GM19463 (cell line): ENCODE results near the gene CCDC183.
"Not testable (repeated sequence)": the region's sequence is repeated elsewhere in the genome, so short reads cannot be mapped to it uniquely, and the experiment has no call there.

Experiments
- ATAC-seq: cut with Tn5 transposase; IDR thresholded peaks from one replicate; pipeline ENCODE4 v1.9.1; 2021; ENCODE audit warnings: mild to moderate bottlenecking, moderate library complexity; ENCODE audit not compliant: unreplicated experiment

The CCDC183 gene

GRCh38 chr9:136760424-136760823 lies 35.7 kb upstream of the CCDC183 start:
- no peak for ATAC-seq

DNA sequence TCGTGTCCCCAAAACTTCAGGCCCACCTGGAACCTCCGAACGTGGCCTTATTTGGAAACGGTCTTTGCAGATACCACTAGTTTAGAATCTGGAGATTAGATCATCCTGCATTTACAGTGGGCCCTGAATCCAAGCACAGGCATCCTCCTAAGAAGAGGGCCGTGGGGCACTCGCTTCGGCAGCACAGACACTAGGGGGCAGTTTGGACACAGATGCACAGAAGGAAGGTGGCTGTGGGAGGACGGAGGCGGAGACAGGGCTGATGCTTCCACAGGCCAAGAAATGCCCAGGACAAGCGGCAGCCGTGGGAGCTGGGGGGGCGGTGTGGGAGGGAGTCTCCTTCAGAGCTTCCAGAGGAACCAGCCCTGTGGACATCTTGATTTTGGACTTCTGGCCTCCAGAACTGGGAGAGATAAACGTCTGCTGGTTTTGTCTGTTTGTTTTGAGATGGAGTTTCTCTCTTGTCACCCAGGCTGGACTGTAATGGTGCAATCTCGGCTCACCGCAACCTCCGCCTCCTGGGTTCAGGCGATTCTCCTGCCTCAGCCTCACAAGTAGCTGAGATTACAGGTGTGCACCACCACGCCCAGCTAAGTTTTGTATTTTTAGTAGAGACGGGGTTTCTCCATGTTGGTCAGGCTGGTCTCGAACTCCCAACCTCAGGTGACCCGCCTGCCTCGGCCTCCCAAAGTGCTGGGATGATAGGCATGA lies 35.1 kb upstream of the CCDC183 start:
- ATAC-seq, result not testable (repeated sequence)

DNA sequence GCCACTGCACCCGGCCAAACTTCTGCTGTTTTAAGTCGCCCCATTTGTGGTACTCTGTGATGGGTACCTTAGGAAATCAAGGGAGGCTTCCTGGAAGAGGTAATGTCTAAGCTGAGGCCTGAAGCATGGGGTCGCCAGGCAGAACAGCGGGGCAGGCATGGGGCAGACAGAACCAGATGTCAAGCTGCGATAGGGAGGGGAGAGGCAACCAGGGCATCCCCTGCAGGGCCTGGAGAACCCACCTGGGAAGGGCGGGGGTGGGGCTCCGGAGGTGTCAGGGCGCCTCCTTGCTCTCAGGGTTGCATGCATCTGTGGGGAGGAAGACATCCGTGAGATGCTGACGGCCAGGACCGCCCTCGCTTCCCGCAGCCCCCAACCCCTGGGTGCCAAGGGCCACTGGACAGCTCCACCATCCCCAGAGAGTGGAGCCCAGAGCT lies 34.6 kb upstream of the CCDC183 start:
- no peak for ATAC-seq

GRCh38 chr9:136762221-136762691 lies 33.9 kb upstream of the CCDC183 start:
- ATAC-seq, result no peak

GRCh38 chr9:136762915-136763648 lies 33.1 kb upstream of the CCDC183 start:
- ATAC-seq, result no peak

DNA sequence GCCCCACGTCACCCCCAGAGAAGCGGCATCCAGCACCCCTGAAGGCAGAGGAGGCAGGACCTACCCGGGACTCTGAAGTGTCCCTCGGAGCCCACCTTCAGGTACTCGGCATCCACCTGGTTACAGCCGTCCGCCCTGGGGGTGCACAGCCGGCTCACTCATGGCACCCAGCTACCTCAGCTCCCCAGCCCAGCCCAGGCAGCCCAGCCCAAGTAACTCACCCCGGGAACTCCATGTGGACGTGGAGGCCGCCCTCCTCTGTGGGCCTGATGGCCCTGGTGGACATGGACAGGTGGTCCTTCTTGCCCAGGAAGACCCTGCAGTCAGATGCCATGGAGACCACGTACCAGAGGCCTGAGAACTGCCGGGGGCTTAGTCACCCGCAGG lies 32.5 kb upstream of the CCDC183 start:
- no peak for ATAC-seq

- ATAC-seq, result no peak
Observed at GRCh38 chr9:136764301-136764891, 31.7 kb upstream of the CCDC183 start, which contains the start of gene LCN15. Gene LCN15, minus strand, starts transcription at chr9:136764518. Its CDS starts 30 bp downstream, at chr9:136764488.

DNA sequence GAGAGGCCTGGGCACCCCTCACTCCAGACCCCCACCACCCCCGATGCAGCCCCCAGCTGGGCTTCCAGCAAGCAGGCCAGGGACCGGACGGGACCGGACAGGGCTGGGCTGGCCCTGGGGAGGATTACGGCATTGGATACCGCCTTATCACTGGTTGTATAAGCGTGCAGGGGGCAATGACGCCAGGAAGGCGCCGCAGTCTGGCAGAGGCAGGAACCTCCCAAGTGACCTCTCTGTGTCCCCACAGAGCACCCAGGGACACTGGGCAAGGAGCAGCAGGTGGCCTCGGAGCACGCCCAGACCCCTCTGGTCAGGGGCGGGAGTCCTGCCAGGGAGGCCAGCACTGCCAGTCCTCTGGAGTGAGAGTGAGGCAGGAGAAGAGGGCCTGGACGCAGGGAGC lies 31.1 kb upstream of the CCDC183 start:
- no peak for ATAC-seq

- peak; percentile 53 for ATAC-seq
Observed at GRCh38 chr9:136765745-136766409, 30.3 kb upstream of the CCDC183 start.

GRCh38 chr9:136766410-136767120 lies 29.6 kb upstream of the CCDC183 start:
- ATAC-seq, result not testable (repeated sequence)

DNA sequence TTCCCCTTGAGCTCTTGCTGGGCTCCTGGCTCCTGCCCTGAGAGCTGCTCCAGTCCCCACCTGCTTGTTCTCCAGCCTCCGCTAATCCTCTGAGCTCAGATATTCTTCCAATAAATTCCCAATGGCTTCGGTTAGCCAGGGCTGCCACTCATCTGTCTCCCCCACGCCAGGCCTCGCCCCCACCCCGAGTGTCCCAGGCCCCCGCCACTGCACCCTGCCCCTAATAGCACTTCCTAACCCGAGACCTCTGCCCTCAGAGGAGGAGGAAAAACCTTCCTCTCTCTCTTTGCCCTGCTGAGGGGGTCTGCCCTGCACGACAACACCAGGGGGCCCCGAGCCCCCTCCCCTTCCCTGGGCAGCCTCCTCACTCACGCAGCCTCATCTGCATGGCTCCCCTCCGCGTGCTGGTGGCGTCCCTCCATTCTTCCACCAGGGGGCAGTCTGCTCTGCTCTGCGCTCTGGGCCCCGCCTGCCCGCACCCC lies 26.4 kb upstream of the CCDC183 start:
- no peak for ATAC-seq

- no peak for ATAC-seq
Observed at GRCh38 chr9:136771907-136772415, 24.2 kb upstream of the CCDC183 start.

DNA sequence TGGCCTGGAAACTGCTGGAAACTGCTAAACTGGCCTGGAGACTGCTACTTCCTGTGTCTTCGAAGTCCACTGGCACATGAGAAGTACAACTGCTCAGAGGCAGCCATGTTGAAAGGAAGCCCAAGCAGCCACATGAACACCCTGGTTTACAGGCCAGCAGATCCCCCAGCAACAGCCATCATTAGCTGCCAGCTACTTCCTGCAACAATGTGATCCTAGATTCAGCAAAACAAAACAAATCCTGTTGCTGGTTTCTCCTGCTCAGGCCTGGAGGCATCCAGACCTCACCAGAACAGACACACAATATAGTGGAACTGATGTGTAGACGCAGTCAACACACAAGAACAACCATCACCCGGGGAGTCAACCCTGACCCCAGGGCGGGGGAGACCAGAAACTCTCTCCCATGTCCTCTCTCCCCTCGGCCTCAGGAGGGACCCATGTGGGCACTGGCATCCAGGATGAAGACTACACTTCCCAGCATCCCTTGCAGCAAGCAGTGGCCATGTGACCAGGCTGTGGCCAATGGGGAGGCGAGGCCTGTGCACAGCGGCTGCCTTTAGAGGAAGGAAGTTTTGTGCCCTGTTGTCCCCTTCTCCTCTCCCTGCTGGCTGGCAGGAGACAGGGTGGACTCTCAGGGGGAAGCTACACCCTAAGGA lies 22.6 kb upstream of the CCDC183 start:
- no peak for ATAC-seq

- ATAC-seq, result no peak
Observed at GRCh38 chr9:136774416-136775045, 21.6 kb upstream of the CCDC183 start.

GRCh38 chr9:136775191-136775590 lies 20.9 kb upstream of the CCDC183 start:
- ATAC-seq, result no peak

- no peak for ATAC-seq
Observed at GRCh38 chr9:136776947-136777346, 19.2 kb upstream of the CCDC183 start.

DNA sequence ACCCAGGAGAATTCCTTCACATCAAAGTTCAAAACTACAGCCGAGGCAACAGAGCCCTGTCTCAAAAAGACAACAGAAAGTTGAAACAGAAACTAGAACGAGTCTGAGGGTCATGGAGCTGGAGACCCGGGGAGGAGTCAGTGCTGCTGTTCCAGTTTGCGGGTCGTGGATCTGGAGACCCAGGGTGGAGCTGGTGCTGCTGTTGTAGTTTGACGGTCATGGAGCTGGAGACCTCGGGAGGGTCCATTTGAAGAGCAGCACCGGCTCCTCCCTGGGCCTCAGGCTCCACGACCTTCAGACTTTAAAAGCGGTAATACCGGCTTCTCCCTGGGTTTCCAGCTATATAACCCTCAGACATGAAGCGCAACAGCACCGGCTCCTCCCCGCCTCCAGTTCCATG lies 18.8 kb upstream of the CCDC183 start:
- no peak for ATAC-seq

DNA sequence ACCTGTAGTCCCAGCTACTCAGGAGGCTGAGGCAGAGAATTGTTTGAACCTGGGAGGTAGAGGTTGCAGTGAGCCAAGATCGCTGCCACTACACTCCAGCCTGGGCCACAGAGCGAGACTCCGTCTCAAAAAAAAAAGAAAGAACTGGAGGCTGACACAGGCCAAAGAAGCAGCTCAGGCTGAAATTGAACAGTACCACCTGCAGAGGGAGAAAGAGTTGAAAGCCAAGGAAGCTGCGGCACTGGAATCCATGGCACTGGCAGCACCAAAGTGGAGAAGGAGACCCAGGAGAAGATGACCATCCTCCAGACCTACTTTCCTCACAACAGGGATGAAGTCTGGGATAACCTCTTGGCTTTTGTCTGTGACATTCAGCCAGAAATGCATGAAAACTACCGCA lies 16.3 kb upstream of the CCDC183 start:
- no peak for ATAC-seq

DNA sequence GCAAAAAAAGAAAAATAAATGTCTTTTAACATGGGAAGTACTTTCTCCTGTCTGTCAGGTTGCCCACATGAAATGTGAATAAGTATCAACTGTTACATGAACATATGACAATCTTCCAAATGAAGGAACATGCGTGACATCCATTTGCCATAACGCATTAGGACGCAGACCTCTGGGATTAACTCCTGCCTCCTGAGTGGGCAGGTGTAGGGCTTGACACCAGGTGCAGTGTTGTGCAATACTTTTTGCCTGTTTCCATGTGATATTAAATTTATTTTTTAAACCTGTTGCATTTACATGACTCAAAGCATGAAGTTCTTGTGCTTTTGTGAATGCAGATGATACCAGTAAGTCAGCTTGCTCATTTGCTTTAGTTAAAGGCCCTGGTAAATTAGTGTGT lies 13.7 kb upstream of the CCDC183 start:
- no peak for ATAC-seq
